ENCODE results near the gene NOS1AP.

The NOS1AP gene

GRCh38 chr1:162375463-162375862, 306.0 kb downstream of the NOS1AP start:
- H3K4me2 ChIP-seq, result no peak overlapping the region
- no peaks in the 10 kb centered on the region for H3K36me3 ChIP-seq
- no peaks in the 10 kb centered on the region for H3K27me3 ChIP-seq
- no peaks in the 10 kb centered on the region for H3K9me3 ChIP-seq
- peaks cover 19% of the 10 kb centered on the region for H3K4me1 ChIP-seq
- H4K20me1 ChIP-seq, result no peaks in the 10 kb centered on the region
- no peak overlapping the region for H3K4me3 ChIP-seq
- no peak overlapping the region for H3K9ac ChIP-seq
- no peak for TF ChIP-seq Cebpa-rat (IDR thresholded peaks at IDR 0.05)
- no peak overlapping the region for H3K27ac ChIP-seq

GRCh38 chr1:162376691-162377090, 307.2 kb downstream of the NOS1AP start, which contains the start of gene SPATA46:
SPATA46 (minus strand) TSS chr1:162376854; CDS start chr1:162376790, 64 bp downstream.
- Histone ChIP-seq H3K27ac (no peak within 1 kb of the TSS), H4K20me1 (no peaks in the 10 kb centered on the region), H3K4me2 (no peak within 1 kb of the TSS), H3K27me3 (no peaks in the 10 kb centered on the region), H3K4me1 (peaks cover 19% of the 10 kb centered on the region), H3K9ac (no peak within 1 kb of the TSS), H3K4me3 (no peak within 1 kb of the TSS), H3K9me3 (no peaks in the 10 kb centered on the region), H3K36me3 (no peaks in the 10 kb centered on the region)
- TF ChIP-seq Cebpa-rat (IDR thresholded peaks at IDR 0.05), result no peak

DNA sequence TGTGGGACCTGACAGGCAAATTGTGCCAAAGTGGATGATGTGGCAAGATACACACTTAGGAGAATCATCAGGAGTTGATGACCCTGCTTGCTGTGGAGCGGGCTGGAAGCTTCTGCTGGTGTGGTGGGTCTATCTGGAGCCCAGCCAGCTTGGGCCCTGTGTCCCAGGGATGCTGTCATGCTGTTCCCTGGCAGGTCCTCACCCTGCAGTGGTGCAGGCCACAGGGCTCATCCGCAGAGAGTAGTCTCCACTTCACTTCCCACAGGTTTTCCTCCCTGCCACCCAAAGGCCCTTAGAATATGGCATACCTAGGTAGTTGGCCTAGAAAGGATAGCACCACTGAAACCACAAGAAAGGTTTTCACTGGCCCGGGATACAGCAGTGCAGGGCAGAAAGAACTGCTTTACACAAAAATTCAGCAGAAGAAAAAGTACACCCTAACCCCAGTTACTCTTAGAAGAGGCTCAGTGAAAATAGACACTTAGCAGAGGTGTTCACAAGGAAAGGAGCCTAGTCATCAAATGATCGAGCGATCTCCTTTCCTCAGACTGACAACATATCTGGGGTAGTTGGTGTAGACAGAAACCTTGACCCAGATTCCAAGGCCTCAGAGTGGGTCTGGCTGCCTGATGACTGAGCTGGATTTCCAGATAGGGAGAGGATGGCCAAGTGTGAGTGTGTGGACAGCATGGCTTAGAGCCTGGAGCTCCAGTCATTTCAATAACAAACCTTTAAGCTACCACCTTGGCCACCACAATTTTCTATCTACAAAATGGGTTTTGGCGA, 310.8 kb downstream of the NOS1AP start:
- Histone ChIP-seq H3K4me1 (no peaks in the 10 kb centered on the region), H4K20me1 (no peaks in the 10 kb centered on the region), H3K36me3 (no peaks in the 10 kb centered on the region), H3K27ac (no peak overlapping the region), H3K9me3 (no peaks in the 10 kb centered on the region), H3K9ac (no peak overlapping the region), H3K27me3 (no peaks in the 10 kb centered on the region), H3K4me2 (no peak overlapping the region), H3K4me3 (no peak overlapping the region)
- TF ChIP-seq Cebpa-rat (IDR thresholded peaks at IDR 0.05), result no peak

DNA sequence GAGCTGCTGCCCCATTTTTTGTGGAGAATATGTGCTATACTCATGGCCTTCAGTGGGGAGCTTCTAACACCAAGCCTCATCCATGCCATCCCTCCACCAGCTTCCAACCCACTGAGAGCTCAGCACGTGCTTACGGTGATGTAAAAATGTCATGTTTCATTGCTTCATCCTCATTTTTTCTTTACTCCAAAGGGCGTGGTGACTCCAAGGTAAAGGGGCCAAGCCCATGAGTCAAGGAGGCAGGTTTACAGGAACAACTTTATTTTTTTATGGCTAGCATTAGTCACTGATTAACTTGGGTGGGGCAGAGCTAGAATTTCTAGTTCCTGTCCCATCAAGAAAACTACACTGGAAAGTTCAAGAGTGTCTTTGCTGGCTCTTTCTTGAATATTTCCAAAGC, 311.9 kb downstream of the NOS1AP start, which contains the start of gene C1orf226:
Gene C1orf226, plus strand, starts transcription at position 346 of the 400 bp plus-strand sequence. CDS start 174 bp downstream, outside the sequence.
- no peaks in the 10 kb centered on the region for H3K9me3 ChIP-seq
- H3K4me3 ChIP-seq, result no peak within 1 kb of the TSS
- no peak within 1 kb of the TSS for H3K27ac ChIP-seq
- TF ChIP-seq Cebpa-rat (IDR thresholded peaks at IDR 0.05), result no peak
- H3K4me2 ChIP-seq, result no peak within 1 kb of the TSS
- no peaks in the 10 kb centered on the region for H3K4me1 ChIP-seq
- no peak within 1 kb of the TSS for H3K9ac ChIP-seq
- no peaks in the 10 kb centered on the region for H3K36me3 ChIP-seq
- no peaks in the 10 kb centered on the region for H4K20me1 ChIP-seq
- no peaks in the 10 kb centered on the region for H3K27me3 ChIP-seq

DNA sequence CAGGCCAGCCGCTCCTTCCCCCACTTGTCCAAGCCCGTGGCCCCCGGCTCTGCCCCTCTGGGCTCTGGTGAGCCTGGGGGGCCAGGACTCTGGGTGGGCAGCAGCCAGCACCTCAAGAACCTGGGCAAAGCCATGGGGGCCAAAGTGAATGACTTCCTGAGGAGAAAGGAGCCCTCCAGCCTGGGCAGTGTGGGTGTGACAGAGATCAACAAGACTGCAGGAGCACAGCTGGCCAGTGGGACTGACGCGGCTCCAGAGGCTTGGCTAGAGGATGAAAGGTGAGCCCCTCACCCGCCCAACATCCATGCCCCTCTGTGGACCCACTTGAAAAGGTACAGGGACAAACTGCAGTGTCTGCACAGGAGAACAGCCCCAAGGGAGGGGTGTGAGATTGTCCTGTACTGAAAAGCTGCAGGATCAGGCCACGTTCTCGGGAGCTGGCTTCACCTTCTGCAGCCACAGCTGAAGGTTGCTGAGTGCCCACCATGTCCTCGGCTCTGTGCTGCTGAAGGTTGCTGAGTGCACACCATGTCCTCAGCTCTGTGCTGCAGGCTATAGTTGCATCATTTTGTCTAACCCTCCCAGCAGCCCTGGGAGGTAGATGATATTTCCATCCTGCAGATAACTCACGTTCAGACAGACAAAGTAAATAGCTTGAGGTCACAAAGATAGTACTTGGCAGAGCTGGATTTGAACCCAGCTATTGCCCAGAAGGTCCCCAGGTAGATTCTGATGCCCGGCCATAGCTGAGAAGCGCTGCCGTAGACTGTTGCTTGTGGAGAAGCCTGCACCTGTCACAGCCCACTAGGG, 312.7 kb downstream of the NOS1AP start:
- Histone ChIP-seq H3K4me1 (0 out of 2 replicates have a peak, but pooled peaks cover under 1% of the 10 kb centered on the region), H3K36me3 (no peaks in the 10 kb centered on the region), H3K4me2 (no peak overlapping the region), H3K9ac (no peak overlapping the region), H3K27me3 (no peaks in the 10 kb centered on the region), H3K4me3 (no peak overlapping the region), H3K9me3 (no peaks in the 10 kb centered on the region), H4K20me1 (no peaks in the 10 kb centered on the region), H3K27ac (no peak overlapping the region)
- TF ChIP-seq Cebpa-rat (IDR thresholded peaks at IDR 0.05), result no peak

GRCh38 chr1:162383091-162383490, 313.6 kb downstream of the NOS1AP start:
- no peaks in the 10 kb centered on the region for H3K9me3 ChIP-seq
- no peak overlapping the region for H3K4me3 ChIP-seq
- no peaks in the 10 kb centered on the region for H4K20me1 ChIP-seq
- peaks cover 10% of the 10 kb centered on the region for H3K4me1 ChIP-seq
- H3K27me3 ChIP-seq, result no peaks in the 10 kb centered on the region
- H3K36me3 ChIP-seq, result no peaks in the 10 kb centered on the region
- no peak overlapping the region for H3K9ac ChIP-seq
- no peak overlapping the region for H3K27ac ChIP-seq
- H3K4me2 ChIP-seq, result no peak overlapping the region
- no peak for TF ChIP-seq Cebpa-rat (IDR thresholded peaks at IDR 0.05)

DNA sequence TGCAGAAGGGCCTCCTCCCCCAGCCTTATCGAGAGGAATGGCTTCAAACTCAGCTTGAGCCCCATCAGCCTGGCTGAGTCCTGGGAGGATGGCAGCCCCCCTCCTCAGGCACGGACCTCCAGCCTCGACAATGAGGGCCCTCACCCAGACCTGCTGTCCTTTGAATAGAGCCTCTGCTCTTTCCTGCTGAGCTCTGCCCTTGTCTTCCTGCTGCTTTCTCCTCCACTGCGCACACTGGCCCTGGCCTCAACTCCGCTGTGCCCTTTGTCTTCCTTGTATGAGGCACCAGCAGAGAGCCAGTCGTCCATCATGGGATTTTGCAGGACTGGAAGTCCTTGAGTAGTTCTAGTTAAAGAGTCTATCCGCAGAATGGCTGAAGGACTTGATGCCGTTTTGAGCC, 314.0 kb downstream of the NOS1AP start:
- Histone ChIP-seq H3K9ac (no peak overlapping the region), H3K4me3 (no peak overlapping the region), H3K36me3 (no peaks in the 10 kb centered on the region), H3K27me3 (no peaks in the 10 kb centered on the region), H3K9me3 (no peaks in the 10 kb centered on the region), H3K4me1 (peaks cover 14% of the 10 kb centered on the region), H3K27ac (no peak overlapping the region), H3K4me2 (no peak overlapping the region), H4K20me1 (no peaks in the 10 kb centered on the region)
- no peak for TF ChIP-seq Cebpa-rat (IDR thresholded peaks at IDR 0.05)

GRCh38 chr1:162384116-162384515, 314.6 kb downstream of the NOS1AP start:
- H3K9ac ChIP-seq, result no peak overlapping the region
- no peak for TF ChIP-seq Cebpa-rat (IDR thresholded peaks at IDR 0.05)
- no peak overlapping the region for H3K4me2 ChIP-seq
- no peak overlapping the region for H3K4me3 ChIP-seq
- no peaks in the 10 kb centered on the region for H3K36me3 ChIP-seq
- no peaks in the 10 kb centered on the region for H3K27me3 ChIP-seq
- H3K9me3 ChIP-seq, result no peaks in the 10 kb centered on the region
- H3K27ac ChIP-seq, result no peak overlapping the region
- peaks cover 20% of the 10 kb centered on the region for H3K4me1 ChIP-seq
- no peaks in the 10 kb centered on the region for H4K20me1 ChIP-seq

GRCh38 chr1:162384601-162385279, 315.2 kb downstream of the NOS1AP start:
- no peak overlapping the region for H3K27ac ChIP-seq
- H4K20me1 ChIP-seq, result no peaks in the 10 kb centered on the region; the same call in 1 of the 2 replicates
- H3K4me2 ChIP-seq, result no peak overlapping the region
- no peak overlapping the region for H3K9ac ChIP-seq
- no peak overlapping the region for H3K4me3 ChIP-seq
- H3K9me3 ChIP-seq, result no peaks in the 10 kb centered on the region
- H3K27me3 ChIP-seq, result no peaks in the 10 kb centered on the region
- no peak for TF ChIP-seq Cebpa-rat (IDR thresholded peaks at IDR 0.05)
- H3K4me1 ChIP-seq, result peaks cover 27% of the 10 kb centered on the region
- H3K36me3 ChIP-seq, result no peaks in the 10 kb centered on the region
